Uterus (tissue), 4 donors: ENCODE measurements around the gene FARP2. TPM values are rescaled to one million over a fixed set of nuclear protein-coding genes. Genes with fewer than 3 reads are reported as not detected.
A peak's percentile ranks its signal among the peaks of the same experiment; 100 is the strongest.
"Not testable (repeated sequence)": the region's sequence is repeated elsewhere in the genome, so short reads cannot be mapped to it uniquely, and the experiment has no call there.

Source experiments
- DNase-seq, 2 donors: peaks; one replicate each; pipeline ENCODE4 v3.0.0-alpha.2; 2019 to 2020
- H3K27ac ChIP-seq, 2 donors: fragments of 200-600 bp; sonication (generic); 1 replicate in 1 of 2; 2 replicates in 1 of 2; pipeline ENCODE4 v1.5.1; 2016 to 2018
- H3K27me3 ChIP-seq, 2 donors: fragments of 200-600 bp; sonication (generic); one replicate each; pipeline ENCODE4 v1.5.1; 2018 to 2019; ENCODE audit warnings: control low read depth in 1 of 2
- H3K36me3 ChIP-seq, 2 donors: fragments of 200-600 bp; sonication (generic); one replicate each; pipeline ENCODE4 v1.5.1; 2019; ENCODE audit warnings: control low read depth in 1 of 2
- H3K4me1 ChIP-seq, 2 donors: fragments of 200-600 bp; sonication (generic); one replicate each; pipeline ENCODE4 v1.5.1; 2018 to 2019; ENCODE audit warnings: control low read depth in 1 of 2
- H3K4me3 ChIP-seq, 2 donors: fragments of 200-600 bp; sonication (generic); 1 replicate in 1 of 2; 2 replicates in 1 of 2; pipeline ENCODE4 v1.5.1; 2018 to 2019; ENCODE audit warnings: mild to moderate bottlenecking in 1 of 2
- H3K9me3 ChIP-seq, 2 donors: fragments of 200-600 bp; sonication (generic); one replicate each; pipeline ENCODE4 v1.5.1; 2019; ENCODE audit warnings: control low read depth in 1 of 2
- CTCF ChIP-seq, 4 experiments: fragments of 200-600 bp in 2 of 4; fragments of 450-650 bp in 2 of 4; sonication (generic) in 2 of 4; IDR thresholded peaks; one replicate each; pipeline ENCODE4 v1.5.1; 2016 to 2019; ENCODE audit warnings: antibody characterized with exemption in 4 of 4, mild to moderate bottlenecking in 2 of 4, moderate library complexity in 1 of 4
- POLR2A ChIP-seq, 2 donors: fragments of 450-650 bp; IDR thresholded peaks; one replicate each; pipeline ENCODE4 v1.6.1; 2016; ENCODE audit warnings: antibody characterized with exemption in 2 of 2, mild to moderate bottlenecking in 1 of 2, moderate library complexity in 1 of 2
- intact Hi-C: fragments of 100-400 bp; cut with DNase I; formaldehyde crosslinking; loops from one replicate; pipeline ENCODE4 v1.15.1; 2023; ENCODE audit warnings: low total_unique reads
- total RNA-seq, 4 donors: library from RNA; depleted of rRNA in 3 of 4; stranded (reverse); fragments of >200 nt in 3 of 4; gene quantifications; one replicate each; pipeline versions ENCODE4 v1.1.0 to v1.2.4, GENCODE V29; 2014 to 2023
- donor health status: DM: yes; HTN: yes; CAD: no.

Gene FARP2
- total RNA-seq, 4 donors from 2014 or later: 20.0 to 92.0 (median 40.6) TPM

- TF ChIP-seq CTCF (IDR thresholded peaks at IDR 0.05) (peak in 2 of 4 experiments; percentile 12 to 24), POLR2A (IDR thresholded peaks at IDR 0.05) (peak; percentile 75 to 84)
- intact Hi-C loops: no loop called here
- no peaks in the 10 kb centered on the region for H3K9me3 ChIP-seq
- no peaks in the 10 kb centered on the region for H3K4me1 ChIP-seq
- H3K27me3 ChIP-seq: no peaks in the 10 kb centered on the region
- DNase-seq: peak; percentile 99 to 100
- peak within 1 kb of the TSS; percentile 68 to 82 for H3K4me3 ChIP-seq
- H3K36me3 ChIP-seq: no peaks in the 10 kb centered on the region
- peak within 1 kb of the TSS; percentile 98 to 99 for H3K27ac ChIP-seq
These were observed 40.8 kb upstream of the FARP2 start, which contains the start of gene HDLBP for GRCh38 chr2:241315093-241315878. HDLBP (minus strand) TSS chr2:241315672; CDS start chr2:241266869, 48,803 bp downstream.

- intact Hi-C loops: no loop called here
- no peaks in the 10 kb centered on the region for H3K36me3 ChIP-seq
- H3K4me3 ChIP-seq: peak within 1 kb of the TSS; percentile 68 to 82
- peak; percentile 65 to 89 for TF ChIP-seq POLR2A (IDR thresholded peaks at IDR 0.05)
- peak in 1 of 4 experiments; percentile 7 for TF ChIP-seq CTCF (IDR thresholded peaks at IDR 0.05)
- no peaks in the 10 kb centered on the region for H3K9me3 ChIP-seq
- H3K27ac ChIP-seq: peak within 1 kb of the TSS; percentile 98 to 99
- peak in 1 of 2 donors; percentile 73 for DNase-seq
- no peaks in the 10 kb centered on the region for H3K27me3 ChIP-seq
- no peaks in the 10 kb centered on the region for H3K4me1 ChIP-seq
These were observed 40.0 kb upstream of the FARP2 start, which contains the start of gene SEPTIN2 for GRCh38 chr2:241315879-241316631. SEPTIN2 (plus strand) TSS chr2:241315925; CDS start chr2:241324233, 8,308 bp downstream.

GRCh38 chr2:241316825-241317224, 39.3 kb upstream of the FARP2 start:
- no peaks in the 10 kb centered on the region for H3K27me3 ChIP-seq
- TF ChIP-seq POLR2A (IDR thresholded peaks at IDR 0.05) (no peak), CTCF (IDR thresholded peaks at IDR 0.05) (no peak)
- intact Hi-C loops: no loop called here
- peak overlapping the region; percentile 68 to 82 for H3K4me3 ChIP-seq
- no peaks in the 10 kb centered on the region for H3K4me1 ChIP-seq
- no peaks in the 10 kb centered on the region for H3K36me3 ChIP-seq
- no peak for DNase-seq
- peak overlapping the region; percentile 97 to 99 for H3K27ac ChIP-seq
- no peaks in the 10 kb centered on the region for H3K9me3 ChIP-seq

GRCh38 chr2:241317391-241317790, 38.7 kb upstream of the FARP2 start:
- peak overlapping the region in 1 of 2 donors; percentile 68 for H3K4me3 ChIP-seq
- no peaks in the 10 kb centered on the region for H3K9me3 ChIP-seq
- no peaks in the 10 kb centered on the region for H3K27me3 ChIP-seq
- TF ChIP-seq CTCF (IDR thresholded peaks at IDR 0.05): no peak
- no peak for TF ChIP-seq POLR2A (IDR thresholded peaks at IDR 0.05)
- no peak for DNase-seq
- intact Hi-C loops: no loop called here
- no peaks in the 10 kb centered on the region for H3K36me3 ChIP-seq
- peak overlapping the region in 1 of 2 donors; percentile 99 for H3K27ac ChIP-seq
- no peaks in the 10 kb centered on the region for H3K4me1 ChIP-seq

- H3K36me3 ChIP-seq, DNase-seq, H3K27me3 ChIP-seq, H3K9me3 ChIP-seq, H3K4me3 ChIP-seq, H3K27ac ChIP-seq, intact Hi-C loops, H3K4me1 ChIP-seq: not testable (repeated sequence)
These were observed 37.3 kb upstream of the FARP2 start for GRCh38 chr2:241318830-241319229.
